Adrenal gland (tissue), 5 donors: ENCODE measurements around the gene MKNK1.

Source experiments
- CTCF ChIP-seq, 6 experiments: fragments of 450-650 bp in 4 of 6; fragments of 200-600 bp in 2 of 6; sonication (generic) in 1 of 6; IDR thresholded peaks; 1 replicate in 5 of 6; 2 replicates in 1 of 6; pipeline versions ENCODE4 v1.5.1 to v1.8.0; 2016 to 2021; ENCODE audit warnings: antibody characterized with exemption in 6 of 6, mild to moderate bottlenecking in 2 of 6, moderate library complexity in 1 of 6
- POLR2A ChIP-seq, 2 donors: fragments of 450-650 bp; IDR thresholded peaks; one replicate each; pipeline ENCODE4 v1.6.1; 2017; ENCODE audit warnings: antibody characterized with exemption in 2 of 2, mild to moderate bottlenecking in 2 of 2, moderate library complexity in 1 of 2
- donor health status: DM: no; HTN: no; CAD: no.

GRCh38 chr1:46613661-46614603 is 9.9 kb upstream of the MKNK1 start:
- TF ChIP-seq CTCF (IDR thresholded peaks at IDR 0.05) (no peak), POLR2A (IDR thresholded peaks at IDR 0.05) (peak in 1 of 2 donors; percentile 19)
